Anterior cingulate cortex (tissue), 58 donors: Measurements from ENCODE around the gene SRI.

ENCODE experiments used
- DNase-seq, 58 donors: peaks; one replicate each; lab custom pipeline; 2025; lab: John Stamatoyannopoulos, UW

The SRI gene

DNA sequence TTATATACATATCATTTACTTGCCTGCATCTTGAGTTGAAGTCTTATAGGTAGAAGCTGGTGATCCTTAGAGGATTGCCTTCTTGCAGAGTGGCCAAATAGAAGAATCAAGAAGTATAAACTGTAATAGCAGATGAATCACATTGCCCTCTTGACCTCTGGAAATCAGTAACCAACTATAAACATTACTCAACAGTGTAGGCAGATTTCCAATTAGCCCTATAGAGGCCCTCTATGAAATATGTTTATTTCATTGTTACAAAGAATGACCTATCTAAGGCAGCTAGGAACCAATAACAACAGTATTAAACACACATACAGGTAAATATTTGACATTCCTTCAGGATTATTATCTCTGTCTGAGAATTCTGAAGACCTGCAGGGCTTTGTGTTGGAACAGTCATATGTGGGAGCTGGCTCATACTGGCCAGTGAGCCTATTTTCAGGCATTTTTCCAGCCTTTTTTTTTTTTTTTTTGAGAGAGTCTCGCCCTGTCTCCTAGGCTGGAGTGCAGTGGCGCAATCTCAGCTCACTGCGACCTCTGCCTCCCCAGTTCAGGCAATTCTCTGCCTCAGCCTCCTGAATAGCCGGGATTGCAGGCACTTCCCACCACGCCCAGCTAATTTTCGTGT lies 7.2 kb upstream of the SRI start:
- no peak for DNase-seq

DNA sequence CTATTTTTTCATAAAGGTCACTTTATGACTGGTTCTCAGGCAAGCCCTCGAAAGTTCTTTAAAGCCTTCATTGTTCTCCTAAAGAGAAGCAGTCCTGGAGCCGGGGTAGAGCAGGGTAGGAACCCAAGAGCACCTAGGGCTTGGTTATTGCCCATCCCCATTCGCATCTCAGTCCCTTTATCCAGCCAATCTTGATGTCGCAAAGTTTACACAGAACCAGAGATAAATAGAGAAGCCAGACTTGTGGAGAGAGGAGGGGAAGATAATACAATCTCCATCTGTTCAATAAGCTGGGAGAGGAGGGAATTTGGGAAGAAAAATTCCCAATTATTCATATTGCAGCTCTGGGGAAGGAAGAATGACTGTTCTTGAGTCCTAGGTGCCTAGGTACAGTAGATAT lies 6.4 kb upstream of the SRI start:
- DNase-seq: no peak

DNA sequence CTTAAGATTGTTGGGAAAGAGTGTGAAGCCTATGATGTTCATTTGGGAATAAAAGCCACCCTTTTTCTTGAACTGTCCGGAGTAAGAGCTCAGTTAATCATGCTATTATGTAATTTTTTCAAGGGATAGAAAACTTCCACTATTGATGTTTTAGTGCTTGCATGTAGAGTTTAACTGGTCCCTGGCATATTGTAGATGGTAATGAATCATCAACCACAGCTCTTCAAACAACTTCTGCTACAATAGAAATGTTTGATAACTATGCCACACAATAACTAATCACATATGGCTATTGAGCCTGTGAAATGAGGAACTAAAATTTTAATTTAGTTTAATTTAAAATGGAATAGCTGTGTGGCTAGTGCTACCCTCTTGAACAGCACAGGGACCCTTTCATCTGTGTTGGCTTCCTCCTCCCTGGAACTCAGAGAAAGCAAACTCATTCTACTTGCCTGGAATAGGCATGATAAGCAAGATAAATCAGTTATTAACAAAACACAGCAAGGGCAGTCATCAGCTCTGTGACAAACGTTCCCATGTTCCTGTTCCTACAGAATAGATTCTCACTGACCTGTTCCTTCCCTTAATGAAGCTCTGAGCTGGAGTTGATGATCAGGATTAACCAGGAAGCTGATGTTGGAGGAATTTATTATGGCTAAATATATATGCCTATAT lies 4.9 kb upstream of the SRI start:
- no peak for DNase-seq

GRCh38 chr7:88223265-88223664 lies 3.4 kb upstream of the SRI start:
- no peak for DNase-seq

GRCh38 chr7:88218836-88219605 lies 817 bp downstream of the SRI start:
- peak in 43 of 58 donors; percentile 5 to 69 (median 30) for DNase-seq

- DNase-seq: no peak
These were observed 1.5 kb downstream of the SRI start for GRCh38 chr7:88218429-88218745.

GRCh38 chr7:88217675-88218428 lies 2.0 kb downstream of the SRI start:
- DNase-seq: no peak

DNA sequence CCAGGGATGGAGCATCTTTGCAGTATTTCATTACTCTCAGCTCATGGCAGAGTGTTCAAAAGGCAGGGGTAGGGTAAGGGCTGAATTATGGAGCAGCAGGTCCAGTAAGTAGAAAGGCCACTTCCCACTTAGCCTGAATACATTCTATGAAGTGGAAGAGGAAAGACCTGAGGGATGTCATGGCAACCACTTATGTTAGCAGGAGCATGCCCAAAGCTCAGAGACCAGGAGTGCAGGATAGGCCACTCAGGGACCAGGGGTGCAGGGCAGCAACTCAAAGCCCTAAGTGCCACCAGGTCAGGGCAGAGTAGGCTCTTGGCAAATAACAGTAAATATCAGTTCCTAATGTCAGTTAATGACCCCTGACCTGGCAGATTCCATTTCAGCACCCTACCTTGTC lies 3.6 kb downstream of the SRI start:
- no peak for DNase-seq

GRCh38 chr7:88215295-88215694 lies 4.5 kb downstream of the SRI start:
- DNase-seq: no peak

DNA sequence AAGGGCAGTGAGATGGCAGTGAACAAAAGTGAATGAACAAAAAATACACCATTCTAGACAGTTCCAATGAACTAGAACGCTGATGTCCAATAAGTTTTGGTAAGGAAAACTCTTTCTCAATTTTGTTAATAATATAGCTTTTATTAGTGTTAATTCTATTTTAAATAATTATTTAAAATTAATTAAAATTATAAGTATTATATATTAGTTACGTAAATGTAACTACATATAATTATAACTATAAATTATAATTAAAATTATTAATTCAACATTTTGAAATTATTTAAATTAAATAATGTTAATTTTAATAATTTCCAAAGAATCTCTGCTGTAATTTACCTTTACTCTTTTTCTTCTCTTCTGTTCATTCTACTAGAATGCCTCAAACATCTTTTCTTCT lies 5.4 kb downstream of the SRI start:
- no peak for DNase-seq

GRCh38 chr7:88212918-88213317 lies 6.9 kb downstream of the SRI start:
- no peak for DNase-seq

DNA sequence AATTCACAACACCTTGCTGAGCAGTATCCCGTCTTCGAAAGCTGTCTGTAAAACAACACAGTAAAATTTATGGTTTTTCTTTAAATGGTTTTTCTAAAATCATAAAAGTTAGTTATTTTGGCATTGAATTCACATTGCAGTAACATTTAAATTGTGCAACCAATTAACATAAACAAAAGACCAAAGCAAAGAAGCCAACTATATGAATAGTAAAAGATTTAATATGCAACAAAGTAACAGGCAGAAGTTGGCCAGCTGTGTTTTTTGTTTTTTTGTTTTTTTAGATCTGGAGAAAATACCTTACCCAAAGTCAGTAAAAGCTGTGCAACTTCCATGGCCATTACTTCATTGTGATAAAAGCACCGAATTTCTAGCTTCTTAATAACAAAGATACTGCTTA lies 11.3 kb downstream of the SRI start:
- no peak for DNase-seq

DNA sequence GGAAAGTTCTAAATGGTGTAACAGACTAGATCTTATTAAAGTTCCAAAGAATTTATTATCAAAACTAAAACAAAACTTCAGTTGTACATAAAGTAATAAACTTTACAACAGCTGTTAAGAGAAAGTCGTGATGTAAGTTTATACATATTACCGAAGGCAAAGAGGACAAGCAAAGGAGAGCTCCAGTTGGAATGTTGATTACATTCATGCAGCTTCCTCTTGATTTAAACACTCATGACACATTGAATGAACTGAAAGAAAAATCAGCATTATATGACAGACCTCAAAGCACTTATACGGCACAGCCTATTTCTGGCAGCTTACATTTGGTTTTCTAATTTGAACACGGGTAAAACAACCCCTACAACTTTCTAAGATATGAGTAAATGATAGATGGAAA lies 13.6 kb downstream of the SRI start:
- DNase-seq: no peak

DNA sequence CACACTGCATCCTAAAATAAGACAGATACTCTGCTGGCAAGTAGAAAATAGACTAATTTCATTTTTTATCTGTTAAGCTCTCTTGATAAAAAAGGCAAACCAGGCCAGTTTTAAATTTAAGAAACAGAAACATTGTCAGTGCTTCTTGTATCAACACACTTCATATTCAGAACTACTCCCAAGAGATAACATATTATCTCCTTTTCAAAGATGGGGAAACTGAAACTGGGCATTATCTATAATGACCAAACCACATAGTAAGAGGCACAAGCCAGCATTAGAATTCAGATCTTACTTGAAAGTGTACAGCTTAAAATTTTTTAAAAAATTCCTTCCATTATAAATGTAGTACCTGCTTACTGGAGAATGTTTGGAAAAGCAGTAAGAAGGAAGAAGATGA lies 14.7 kb downstream of the SRI start:
- no peak for DNase-seq

- no peak for DNase-seq
These were observed 15.2 kb downstream of the SRI start for GRCh38 chr7:88204525-88205110.

- DNase-seq: no peak
These were observed 16.4 kb downstream of the SRI start for GRCh38 chr7:88203401-88203800.

- DNase-seq: no peak
These were observed 17.0 kb downstream of the SRI start for GRCh38 chr7:88202799-88203198.

- no peak for DNase-seq
These were observed 17.6 kb downstream of the SRI start for GRCh38 chr7:88202278-88202677.

GRCh38 chr7:88201305-88201704 lies 18.5 kb downstream of the SRI start:
- DNase-seq: no peak

- DNase-seq: peak in 11 of 58 donors; percentile 8 to 46 (median 23)
These were observed 19.0 kb downstream of the SRI start for GRCh38 chr7:88200789-88201188.

DNA sequence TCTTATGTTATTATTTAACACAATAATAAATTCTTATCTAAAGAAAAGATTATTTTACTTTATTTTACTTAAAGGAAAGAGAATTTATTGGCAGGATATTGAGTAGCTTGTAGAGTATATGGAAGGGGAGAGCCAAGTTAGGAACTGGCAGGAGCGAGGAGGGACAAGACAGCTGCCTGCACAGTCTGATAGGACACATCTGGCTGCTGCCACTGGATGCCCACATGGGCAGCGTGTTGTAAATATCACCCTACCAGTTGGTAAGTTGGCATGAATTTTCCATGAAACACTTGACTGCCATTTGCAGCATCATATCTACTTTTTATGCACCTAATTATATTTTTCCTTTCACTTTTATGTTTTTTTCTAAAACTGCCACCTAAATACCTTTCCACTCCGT lies 19.6 kb downstream of the SRI start:
- no peak for DNase-seq
